ENCODE results near the gene DNAH2. TPM values are rescaled to one million over a fixed set of nuclear protein-coding genes. Genes with fewer than 3 reads are reported as not detected.

DNAH2 gene
- polyA plus RNA-seq, 1 of the 3 experiments (the other 2 are of a cell fraction) = 0.13 TPM

GRCh38 chr17:7721612-7722011, 4.1 kb downstream of the DNAH2 start:
- no peaks in the 10 kb centered on the region for H3K36me3 ChIP-seq (replicated peaks in 1 of 2; ENCODE audit: control insufficient read depth in 1 of 2, insufficient read depth in 2 of 2, low read length in 1 of 2)
- no peak overlapping the region for H3K4me2 ChIP-seq
- ChIA-PET CTCF (interaction anchor here (1.5 to 4.3 kb wide), 2 partner anchors 22 to 113 kb away, joined by 3 to 19 read pairs; no protein-coding TSS in a partner anchor), POLR2A (no interaction called here)
- H3K4me3 ChIP-seq (ENCODE audit: low read depth in 2 of 2, low read length in 1 of 2) = no peak overlapping the region
- H3K79me2 ChIP-seq (ENCODE audit: insufficient read depth) = no peaks in the 10 kb centered on the region
- no peaks in the 10 kb centered on the region for H4K20me1 ChIP-seq (ENCODE audit: insufficient read depth)
- DNase-seq = no peak
- H3K9ac ChIP-seq = no peak overlapping the region
- no peak overlapping the region for H2AFZ ChIP-seq (ENCODE audit: low read depth)
- no peaks in the 10 kb centered on the region for H3K9me3 ChIP-seq
- no peaks in the 10 kb centered on the region for H3K9me2 ChIP-seq
- peaks cover 7% of the 10 kb centered on the region; the same call in 1 of the 2 replicates for H3K27me3 ChIP-seq (ENCODE audit: insufficient read depth)
- H3F3A ChIP-seq (replicated peaks; ENCODE audit: insufficient read depth) = peaks cover 10% of the 10 kb centered on the region
- no peak overlapping the region for H3K27ac ChIP-seq (ENCODE audit: low read depth in 2 of 2, low read length in 1 of 2)
- WGBS (ENCODE audit: low lambda C conversion rate) = 63% methylated on average over 2 of the region's 2 CpGs
- TF ChIP-seq POLR2AphosphoS5 (IDR thresholded peaks at IDR 0.05; ENCODE audit: low read depth, low read length) (no peak), MEF2A (IDR thresholded peaks at IDR 0.05; ENCODE audit: borderline replicate concordance, low read depth) (no peak), ELF1 (IDR thresholded peaks at IDR 0.05) (no peak)
- TF ChIP-seq, protein P1, sequence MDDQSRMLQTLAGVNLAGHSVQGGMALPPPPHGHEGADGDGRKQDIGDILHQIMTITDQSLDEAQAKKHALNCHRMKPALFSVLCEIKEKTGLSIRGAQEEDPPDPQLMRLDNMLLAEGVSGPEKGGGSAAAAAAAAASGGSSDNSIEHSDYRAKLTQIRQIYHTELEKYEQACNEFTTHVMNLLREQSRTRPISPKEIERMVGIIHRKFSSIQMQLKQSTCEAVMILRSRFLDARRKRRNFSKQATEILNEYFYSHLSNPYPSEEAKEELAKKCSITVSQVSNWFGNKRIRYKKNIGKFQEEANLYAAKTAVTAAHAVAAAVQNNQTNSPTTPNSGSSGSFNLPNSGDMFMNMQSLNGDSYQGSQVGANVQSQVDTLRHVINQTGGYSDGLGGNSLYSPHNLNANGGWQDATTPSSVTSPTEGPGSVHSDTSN (IDR thresholded peaks at IDR 0.05) = no peak
- peaks cover 3 to 9% of the 10 kb centered on the region in 2 experiments; a peak in 1 of 4 replicates for H3K4me1 ChIP-seq (ENCODE audit: control insufficient read depth in 1 of 2, insufficient read depth in 2 of 2, low read depth in 1 of 2, low read length in 1 of 2)

DNA sequence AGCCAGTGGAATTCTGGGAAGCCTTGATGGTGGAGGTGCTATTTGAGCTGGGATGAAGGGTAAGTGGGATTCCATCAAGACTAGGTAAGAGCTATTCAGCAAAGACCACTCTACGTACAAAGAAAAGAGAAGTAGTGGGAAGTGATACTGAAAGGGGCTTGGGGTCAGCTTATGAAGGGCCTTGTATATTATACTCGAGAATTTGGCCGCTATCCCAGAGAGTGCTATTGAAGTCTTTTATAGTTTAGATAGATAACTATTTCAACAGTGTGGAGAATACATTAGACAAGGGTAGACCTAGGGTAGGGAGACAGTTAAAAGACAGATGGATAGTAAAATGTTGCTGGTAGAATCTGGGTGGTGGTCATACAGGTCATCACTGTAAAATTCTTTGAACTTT, 10.3 kb downstream of the DNAH2 start:
- Histone ChIP-seq H3K4me3 (ENCODE audit: low read depth in 2 of 2, low read length in 1 of 2) (no peak overlapping the region), H3K36me3 (replicated peaks in 1 of 2; ENCODE audit: control insufficient read depth in 1 of 2, insufficient read depth in 2 of 2, low read length in 1 of 2) (no peaks in the 10 kb centered on the region), H3K27ac (ENCODE audit: low read depth in 2 of 2, low read length in 1 of 2) (no peak overlapping the region), H3K9ac (no peak overlapping the region), H4K20me1 (ENCODE audit: insufficient read depth) (no peaks in the 10 kb centered on the region), H3K27me3 (ENCODE audit: insufficient read depth) (peaks cover 7% of the 10 kb centered on the region; the same call in 1 of the 2 replicates), H3K79me2 (ENCODE audit: insufficient read depth) (no peaks in the 10 kb centered on the region), H3K9me2 (no peaks in the 10 kb centered on the region), H3K4me1 (ENCODE audit: control insufficient read depth in 1 of 2, insufficient read depth in 2 of 2, low read depth in 1 of 2, low read length in 1 of 2) (no peaks in the 10 kb centered on the region), H3F3A (replicated peaks; ENCODE audit: insufficient read depth) (no peaks in the 10 kb centered on the region), H3K9me3 (no peaks in the 10 kb centered on the region), H3K4me2 (no peak overlapping the region), H2AFZ (ENCODE audit: low read depth) (no peak overlapping the region)
- ChIA-PET POLR2A (no interaction called here), CTCF (interaction anchor here (1.5 to 2.9 kb wide), 2 partner anchors 15 to 41 kb away, joined by 4 to 20 read pairs; partner anchors contain the start of gene TP53)
- 86% methylated on average over 3 of the region's 3 CpGs for WGBS (ENCODE audit: low lambda C conversion rate)
- TF ChIP-seq RAD21 (IDR thresholded peaks at IDR 0.05; ENCODE audit: low read length) (no peak), FOXJ3 (CRISPR knock-in tag; IDR thresholded peaks at IDR 0.05) (no peak), JUND (IDR thresholded peaks at IDR 0.05) (no peak), RFX5 (IDR thresholded peaks at IDR 0.05; ENCODE audit: low read length) (no peak), NRF1 (IDR thresholded peaks at IDR 0.05; ENCODE audit: low read depth, low read length) (no peak), MAX (IDR thresholded peaks at IDR 0.05; ENCODE audit: low read depth) (no peak), SIN3A (IDR thresholded peaks at IDR 0.05; ENCODE audit: borderline replicate concordance, low read depth, low read length) (no peak)
- no peak for DNase-seq

DNA sequence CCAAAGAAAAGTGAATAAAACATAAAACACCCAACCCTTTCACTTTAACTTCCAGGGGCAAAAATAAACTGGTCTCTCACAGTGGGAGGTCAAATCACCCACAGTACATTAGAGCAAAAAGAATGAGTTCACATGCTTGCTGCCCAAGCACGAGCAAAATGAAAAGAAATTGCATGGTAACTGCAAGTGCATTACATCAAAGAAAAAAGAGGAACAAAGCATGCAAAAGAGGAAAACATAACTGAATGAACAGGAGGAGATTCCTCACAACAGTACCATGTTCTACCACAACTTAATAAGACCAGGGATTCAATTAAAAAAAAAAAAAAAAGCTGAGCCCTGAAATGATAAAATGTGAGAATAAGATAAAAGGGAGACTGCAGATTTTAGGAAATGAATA, 12.3 kb downstream of the DNAH2 start:
- Histone ChIP-seq H3K27ac (ENCODE audit: low read depth in 2 of 2, low read length in 1 of 2) (no peak overlapping the region), H3K79me2 (ENCODE audit: insufficient read depth) (no peaks in the 10 kb centered on the region), H4K20me1 (ENCODE audit: insufficient read depth) (no peaks in the 10 kb centered on the region), H3K9me2 (no peaks in the 10 kb centered on the region), H2AFZ (ENCODE audit: low read depth) (no peak overlapping the region), H3K27me3 (ENCODE audit: insufficient read depth) (no peaks in the 10 kb centered on the region), H3K9ac (no peak overlapping the region), H3K4me1 (ENCODE audit: control insufficient read depth in 1 of 2, insufficient read depth in 2 of 2, low read depth in 1 of 2, low read length in 1 of 2) (no peaks in the 10 kb centered on the region), H3K9me3 (no peaks in the 10 kb centered on the region), H3K36me3 (replicated peaks in 1 of 2; ENCODE audit: control insufficient read depth in 1 of 2, insufficient read depth in 2 of 2, low read length in 1 of 2) (no peaks in the 10 kb centered on the region), H3K4me2 (no peak overlapping the region), H3K4me3 (ENCODE audit: low read depth in 2 of 2, low read length in 1 of 2) (no peak overlapping the region), H3F3A (replicated peaks; ENCODE audit: insufficient read depth) (no peaks in the 10 kb centered on the region)
- CTCF ChIA-PET = interaction anchor here (0.6 to 2.5 kb wide), 4 partner anchors 13 to 298 kb away, joined by 4 to 19 read pairs (median 6); no protein-coding TSS in a partner anchor
- DNase-seq = no peak
- WGBS (ENCODE audit: low lambda C conversion rate) = 46% methylated on average over 1 of the region's 1 CpG
- POLR2A ChIA-PET = no interaction called here
- TF ChIP-seq CHD2 (IDR thresholded peaks at IDR 0.05; ENCODE audit: low read length, partially characterized antibody) = no peak
- TF ChIP-seq, protein P2, sequence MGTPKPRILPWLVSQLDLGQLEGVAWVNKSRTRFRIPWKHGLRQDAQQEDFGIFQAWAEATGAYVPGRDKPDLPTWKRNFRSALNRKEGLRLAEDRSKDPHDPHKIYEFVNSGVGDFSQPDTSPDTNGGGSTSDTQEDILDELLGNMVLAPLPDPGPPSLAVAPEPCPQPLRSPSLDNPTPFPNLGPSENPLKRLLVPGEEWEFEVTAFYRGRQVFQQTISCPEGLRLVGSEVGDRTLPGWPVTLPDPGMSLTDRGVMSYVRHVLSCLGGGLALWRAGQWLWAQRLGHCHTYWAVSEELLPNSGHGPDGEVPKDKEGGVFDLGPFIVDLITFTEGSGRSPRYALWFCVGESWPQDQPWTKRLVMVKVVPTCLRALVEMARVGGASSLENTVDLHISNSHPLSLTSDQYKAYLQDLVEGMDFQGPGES (IDR thresholded peaks at IDR 0.05; ENCODE audit: low read depth, low read length) = no peak
- TF ChIP-seq MEF2A (IDR thresholded peaks at IDR 0.05; ENCODE audit: borderline replicate concordance, low read depth) = no peak
- TF ChIP-seq TEAD4 (IDR thresholded peaks at IDR 0.05; ENCODE audit: borderline replicate concordance, insufficient read depth) = no peak
- no peak for TF ChIP-seq REST (IDR thresholded peaks at IDR 0.05; ENCODE audit: low read depth, low read length)

Data from SK-N-SH (cell line).